ENCODE results near the gene ANKMY2. TPM values are rescaled to one million over a fixed set of nuclear protein-coding genes. Genes with fewer than 3 reads are reported as not detected.
"Not testable (repeated sequence)": the region's sequence is repeated elsewhere in the genome, so short reads cannot be mapped to it uniquely, and the experiment has no call there.

The ANKMY2 gene
- total RNA-seq, 1 donor from 2014 or later: 28.9 TPM

GRCh38 chr7:16604054-16604453 lies 41.5 kb downstream of the ANKMY2 start:
- no peak for DNase-seq
- Histone ChIP-seq H3K9me3 (replicated peaks) (no peaks in the 10 kb centered on the region), H3K4me3 (no peak overlapping the region), H3K27me3 (ENCODE audit: low read depth) (no peaks in the 10 kb centered on the region), H3K4me1 (no peaks in the 10 kb centered on the region), H3K27ac (replicated peaks) (no peak overlapping the region), H3K36me3 (peaks cover 98% of the 10 kb centered on the region)
- intact Hi-C loops (cut with micrococcal nuclease): loop anchor here (10.0 kb wide), 1 partner anchor 311 kb away; no protein-coding TSS in a partner anchor
- peak; percentile 35 for TF ChIP-seq CTCF (IDR thresholded peaks at IDR 0.05; ENCODE audit: borderline replicate concordance)

- TF ChIP-seq CTCF (IDR thresholded peaks at IDR 0.05; ENCODE audit: borderline replicate concordance): no peak
- H3K4me3 ChIP-seq: no peak overlapping the region
- H3K27ac ChIP-seq (replicated peaks): no peak overlapping the region
- DNase-seq: no peak
- no peaks in the 10 kb centered on the region for H3K9me3 ChIP-seq (replicated peaks)
- H3K27me3 ChIP-seq (ENCODE audit: low read depth): no peaks in the 10 kb centered on the region
- intact Hi-C loops (cut with micrococcal nuclease): loop anchor here (10.0 kb wide), 1 partner anchor 311 kb away; no protein-coding TSS in a partner anchor
- no peaks in the 10 kb centered on the region for H3K4me1 ChIP-seq
- peaks cover 98% of the 10 kb centered on the region for H3K36me3 ChIP-seq
Measured at GRCh38 chr7:16603633-16604032, 41.9 kb downstream of the ANKMY2 start.

DNA sequence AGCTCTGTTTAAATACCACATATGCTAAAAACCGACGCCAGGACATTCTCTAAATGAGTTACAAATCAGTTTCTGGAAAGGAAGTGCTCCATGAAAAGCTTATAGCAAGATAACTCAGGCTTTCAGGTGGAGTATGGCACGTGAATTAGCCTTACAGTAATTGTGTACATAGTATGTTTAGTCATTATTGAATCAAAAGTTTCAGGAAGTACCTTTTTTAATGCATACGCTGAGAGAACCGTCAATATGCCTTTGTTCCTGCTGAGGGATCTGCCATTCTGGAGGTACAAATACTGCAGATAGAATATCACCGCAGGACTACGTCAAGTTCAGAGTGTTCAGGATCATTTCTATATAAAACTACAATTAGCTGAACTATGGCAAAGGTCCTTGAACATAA lies 45.7 kb downstream of the ANKMY2 start:
- Histone ChIP-seq H3K27ac (replicated peaks) (no peak overlapping the region), H3K27me3 (ENCODE audit: low read depth) (no peaks in the 10 kb centered on the region), H3K36me3 (peaks cover 77% of the 10 kb centered on the region), H3K9me3 (replicated peaks) (no peaks in the 10 kb centered on the region), H3K4me3 (no peak overlapping the region), H3K4me1 (no peaks in the 10 kb centered on the region)
- no peak for TF ChIP-seq CTCF (IDR thresholded peaks at IDR 0.05; ENCODE audit: borderline replicate concordance)
- intact Hi-C loops (cut with micrococcal nuclease): loop anchor here (10.0 kb wide), 1 partner anchor 315 kb away; no protein-coding TSS in a partner anchor
- no peak for DNase-seq

- no peaks in the 10 kb centered on the region for H3K4me1 ChIP-seq
- H3K9me3 ChIP-seq (replicated peaks): no peaks in the 10 kb centered on the region
- intact Hi-C loops (cut with micrococcal nuclease): no loop called here
- no peak for DNase-seq
- TF ChIP-seq CTCF (IDR thresholded peaks at IDR 0.05; ENCODE audit: borderline replicate concordance): no peak
- H3K4me3 ChIP-seq: no peak overlapping the region
- no peak overlapping the region for H3K27ac ChIP-seq (replicated peaks)
- H3K36me3 ChIP-seq: peaks cover 59% of the 10 kb centered on the region
- H3K27me3 ChIP-seq (ENCODE audit: low read depth): no peaks in the 10 kb centered on the region
Measured at GRCh38 chr7:16598015-16598414, 47.5 kb downstream of the ANKMY2 start.

DNA sequence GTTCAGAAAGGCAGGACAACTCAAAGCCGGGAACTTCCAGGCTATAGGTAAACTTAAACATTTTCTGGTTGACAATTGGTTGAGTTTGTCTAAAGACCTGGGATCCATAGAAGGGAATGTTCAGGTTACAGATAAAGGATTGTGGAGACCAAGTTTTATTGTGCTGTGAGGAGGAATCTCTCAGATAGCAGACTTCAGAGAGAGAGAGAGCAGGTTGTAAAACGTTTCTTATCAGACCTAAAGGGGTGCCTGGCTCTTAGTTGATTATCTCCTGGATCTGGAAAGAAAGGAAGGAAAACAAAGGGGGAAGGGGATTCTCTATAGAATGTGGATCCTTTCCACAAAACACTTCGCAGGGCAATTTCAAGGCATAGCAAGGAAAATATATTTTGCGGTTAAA lies 50.0 kb downstream of the ANKMY2 start:
- H3K36me3 ChIP-seq: peaks cover 34% of the 10 kb centered on the region
- intact Hi-C loops (cut with micrococcal nuclease); H3K9me3 ChIP-seq (replicated peaks); DNase-seq; H3K4me1 ChIP-seq; H3K27me3 ChIP-seq (ENCODE audit: low read depth); H3K4me3 ChIP-seq; H3K27ac ChIP-seq (replicated peaks): not testable (repeated sequence)

DNA sequence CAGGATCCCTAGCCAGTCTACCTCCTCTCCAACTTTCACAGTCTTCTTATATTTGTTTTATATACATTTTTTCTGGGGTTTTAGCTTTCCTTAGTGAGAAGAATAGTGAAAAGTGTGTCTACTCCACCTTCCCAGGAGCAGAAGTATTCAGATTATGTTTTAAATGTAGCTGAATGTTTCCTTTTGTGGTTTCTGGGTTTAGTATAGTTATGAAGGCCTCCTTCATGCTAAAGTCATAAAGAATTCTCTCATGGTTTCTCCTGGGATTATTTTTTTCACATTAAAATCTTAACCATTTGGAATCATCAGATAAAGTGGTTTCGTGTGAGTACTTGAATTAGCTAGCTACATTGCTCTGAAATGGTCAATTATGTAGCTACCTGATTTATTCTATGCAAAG lies 50.9 kb downstream of the ANKMY2 start:
- Histone ChIP-seq H3K36me3 (peaks cover 25% of the 10 kb centered on the region), H3K4me1 (peaks cover 9% of the 10 kb centered on the region), H3K27me3 (ENCODE audit: low read depth) (no peaks in the 10 kb centered on the region), H3K9me3 (replicated peaks) (no peaks in the 10 kb centered on the region), H3K4me3 (no peak overlapping the region), H3K27ac (replicated peaks) (no peak overlapping the region)
- intact Hi-C loops (cut with micrococcal nuclease): no loop called here
- no peak for TF ChIP-seq CTCF (IDR thresholded peaks at IDR 0.05; ENCODE audit: borderline replicate concordance)
- no peak for DNase-seq

Measured in left ventricle myocardium inferior (tissue), 1 donor.